GM18867 (cell line): Measurements from ENCODE around the gene NSL1.
A peak's percentile ranks its signal among the peaks of the same experiment; 100 is the strongest.
"Not testable (repeated sequence)": the region's sequence is repeated elsewhere in the genome, so short reads cannot be mapped to it uniquely, and the experiment has no call there.

ENCODE experiments used
- ATAC-seq: cut with Tn5 transposase; IDR thresholded peaks from one replicate; pipeline ENCODE4 v1.9.1; 2021; ENCODE audit warnings: mild to moderate bottlenecking, moderate library complexity; ENCODE audit not compliant: unreplicated experiment

Gene NSL1

GRCh38 chr1:212785871-212786270, 5.7 kb downstream of the NSL1 start:
- ATAC-seq: no peak

GRCh38 chr1:212783976-212784375, 7.6 kb downstream of the NSL1 start:
- no peak for ATAC-seq

GRCh38 chr1:212782422-212783154, 9.0 kb downstream of the NSL1 start:
- no peak for ATAC-seq

GRCh38 chr1:212781225-212781624, 10.4 kb downstream of the NSL1 start:
- no peak for ATAC-seq

GRCh38 chr1:212780759-212781158, 10.8 kb downstream of the NSL1 start:
- no peak for ATAC-seq

GRCh38 chr1:212779086-212779485, 12.5 kb downstream of the NSL1 start:
- not testable (repeated sequence) for ATAC-seq

- ATAC-seq: no peak
These were observed 14.4 kb downstream of the NSL1 start for GRCh38 chr1:212777151-212777550.

GRCh38 chr1:212775241-212775640, 16.3 kb downstream of the NSL1 start:
- no peak for ATAC-seq

- no peak for ATAC-seq
These were observed 17.0 kb downstream of the NSL1 start for GRCh38 chr1:212774584-212774983.

GRCh38 chr1:212773011-212773410, 18.6 kb downstream of the NSL1 start:
- no peak for ATAC-seq

GRCh38 chr1:212771341-212771740, 20.2 kb downstream of the NSL1 start:
- no peak for ATAC-seq

- ATAC-seq: no peak
These were observed 22.0 kb downstream of the NSL1 start for GRCh38 chr1:212769459-212770167.

GRCh38 chr1:212766825-212767224, 24.8 kb downstream of the NSL1 start:
- not testable (repeated sequence) for ATAC-seq

GRCh38 chr1:212764718-212765281, 26.8 kb downstream of the NSL1 start:
- ATAC-seq: not testable (repeated sequence)

- no peak for ATAC-seq
These were observed 28.7 kb downstream of the NSL1 start for GRCh38 chr1:212762839-212763238.

- ATAC-seq: no peak
These were observed 29.3 kb downstream of the NSL1 start for GRCh38 chr1:212762234-212762633.

- ATAC-seq: peak; percentile 60
These were observed 31.3 kb downstream of the NSL1 start for GRCh38 chr1:212760126-212760823.

- no peak for ATAC-seq
These were observed 31.9 kb downstream of the NSL1 start for GRCh38 chr1:212759683-212760082.

GRCh38 chr1:212754680-212755079, 36.9 kb downstream of the NSL1 start:
- no peak for ATAC-seq

GRCh38 chr1:212754193-212754592, 37.4 kb downstream of the NSL1 start:
- peak; percentile 34 for ATAC-seq

- ATAC-seq: no peak
These were observed 37.8 kb downstream of the NSL1 start for GRCh38 chr1:212753749-212754148.
